ENCODE results near the gene YPEL2. TPM values are rescaled to one million over a fixed set of nuclear protein-coding genes. Genes with fewer than 3 reads are reported as not detected.

Gene YPEL2
- total and polyA plus RNA-seq, 8 donors = 13.8 to 23.6 (median 19.3) TPM

DNA sequence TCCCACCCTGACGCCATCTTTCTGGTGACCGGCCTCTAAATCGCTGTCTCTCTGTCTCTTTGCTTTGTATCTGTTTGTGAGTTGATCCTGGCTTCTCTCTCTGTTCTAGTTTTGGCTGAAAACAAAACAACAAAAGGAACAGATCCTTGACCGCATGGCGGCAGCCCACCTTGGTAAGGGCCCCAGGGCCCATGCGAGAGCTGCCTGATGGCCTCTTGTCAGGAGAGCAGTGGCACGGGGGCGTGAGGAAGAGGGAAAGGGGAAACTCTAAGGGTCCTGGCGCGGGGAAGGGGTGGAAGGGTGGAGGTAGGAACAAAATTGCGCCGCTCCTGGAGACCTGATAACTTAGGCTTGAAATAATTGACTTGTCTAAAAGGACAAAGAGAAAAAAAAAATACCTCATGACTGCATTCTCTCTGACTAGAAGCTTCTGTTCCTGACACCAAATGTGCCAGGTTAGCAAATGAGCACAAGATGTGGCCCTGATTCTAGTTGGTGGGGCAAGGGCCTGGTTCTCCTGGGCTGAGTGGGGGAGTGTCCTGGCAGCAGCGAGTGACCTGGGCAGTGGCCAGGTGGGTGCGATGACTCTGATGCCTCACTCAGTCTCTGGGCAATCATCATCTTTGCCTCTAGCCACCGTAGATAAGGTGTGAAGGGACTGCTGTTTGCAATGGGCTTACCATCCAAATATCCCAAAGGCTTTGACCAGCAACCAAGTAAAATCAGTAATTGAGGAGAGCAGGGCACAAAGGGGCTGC, 66.0 kb downstream of the YPEL2 start:
- DNase-seq = no peak
- ATAC-seq = no peak
- H3K27me3 ChIP-seq = no peaks in the 10 kb centered on the region
- peaks cover 0 to 45% of the 10 kb centered on the region in 2 donors for H3K36me3 ChIP-seq
- intact Hi-C loops (cut with DNase I) = no loop called here
- H3K27ac ChIP-seq = no peak overlapping the region
- no peaks in the 10 kb centered on the region for H3K9me3 ChIP-seq
- H3K4me1 ChIP-seq = no peaks in the 10 kb centered on the region
- no peak overlapping the region for H3K4me3 ChIP-seq
- TF ChIP-seq, protein P1, sequence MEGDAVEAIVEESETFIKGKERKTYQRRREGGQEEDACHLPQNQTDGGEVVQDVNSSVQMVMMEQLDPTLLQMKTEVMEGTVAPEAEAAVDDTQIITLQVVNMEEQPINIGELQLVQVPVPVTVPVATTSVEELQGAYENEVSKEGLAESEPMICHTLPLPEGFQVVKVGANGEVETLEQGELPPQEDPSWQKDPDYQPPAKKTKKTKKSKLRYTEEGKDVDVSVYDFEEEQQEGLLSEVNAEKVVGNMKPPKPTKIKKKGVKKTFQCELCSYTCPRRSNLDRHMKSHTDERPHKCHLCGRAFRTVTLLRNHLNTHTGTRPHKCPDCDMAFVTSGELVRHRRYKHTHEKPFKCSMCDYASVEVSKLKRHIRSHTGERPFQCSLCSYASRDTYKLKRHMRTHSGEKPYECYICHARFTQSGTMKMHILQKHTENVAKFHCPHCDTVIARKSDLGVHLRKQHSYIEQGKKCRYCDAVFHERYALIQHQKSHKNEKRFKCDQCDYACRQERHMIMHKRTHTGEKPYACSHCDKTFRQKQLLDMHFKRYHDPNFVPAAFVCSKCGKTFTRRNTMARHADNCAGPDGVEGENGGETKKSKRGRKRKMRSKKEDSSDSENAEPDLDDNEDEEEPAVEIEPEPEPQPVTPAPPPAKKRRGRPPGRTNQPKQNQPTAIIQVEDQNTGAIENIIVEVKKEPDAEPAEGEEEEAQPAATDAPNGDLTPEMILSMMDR (IDR thresholded peaks at IDR 0.05) = no peak

DNA sequence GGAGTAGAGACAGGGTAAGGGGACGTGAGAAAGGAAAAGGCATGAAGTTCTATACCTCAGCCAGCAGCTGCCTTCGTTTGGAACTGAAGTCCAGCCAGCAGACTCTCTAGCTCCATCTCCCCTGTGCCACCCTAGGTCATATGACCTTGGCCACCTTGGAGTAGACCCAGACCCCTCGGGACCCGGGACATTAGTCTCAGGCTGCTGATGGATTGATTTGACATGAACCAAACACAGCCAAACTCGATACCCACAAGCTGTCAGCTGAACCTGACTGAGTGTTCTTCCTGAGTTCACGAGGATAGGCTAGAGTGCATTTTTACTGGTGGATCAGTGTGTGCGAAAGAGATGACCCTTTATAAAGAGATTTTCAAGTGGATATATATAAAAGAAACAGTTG, 68.5 kb downstream of the YPEL2 start:
- ATAC-seq (no peak), DNase-seq (no peak)
- H3K9me3 ChIP-seq = no peaks in the 10 kb centered on the region
- no peaks in the 10 kb centered on the region for H3K27me3 ChIP-seq
- intact Hi-C loops (cut with DNase I) = no loop called here
- no peak overlapping the region for H3K4me3 ChIP-seq
- peak overlapping the region in 1 of 2 donors; percentile 16 for H3K27ac ChIP-seq
- TF ChIP-seq, protein P1 (IDR thresholded peaks at IDR 0.05) = no peak
- H3K4me1 ChIP-seq = no peaks in the 10 kb centered on the region
- H3K36me3 ChIP-seq = peaks cover 0 to 48% of the 10 kb centered on the region in 2 donors

DNA sequence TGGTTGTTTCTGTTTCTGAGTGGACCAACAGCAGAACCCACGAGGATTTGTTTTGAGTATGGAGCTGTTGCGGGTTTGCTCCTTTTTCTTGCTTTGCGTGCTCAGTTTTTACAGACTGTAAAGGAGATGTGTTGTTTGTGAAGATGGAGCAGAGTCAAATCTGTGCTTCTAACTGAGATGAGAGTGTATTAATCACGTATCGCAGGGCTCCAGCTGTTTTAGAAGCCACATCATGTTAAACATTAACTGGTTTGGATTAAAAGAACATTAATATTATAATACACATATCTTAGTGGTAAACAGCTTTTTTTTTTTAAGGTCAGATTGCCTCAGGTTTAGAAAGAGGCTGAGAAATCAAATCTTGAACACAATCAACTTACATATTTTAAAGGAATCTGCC, 69.4 kb downstream of the YPEL2 start:
- Histone ChIP-seq H3K4me3 (no peak overlapping the region), H3K27me3 (no peaks in the 10 kb centered on the region), H3K36me3 (peaks cover 0 to 39% of the 10 kb centered on the region in 2 donors), H3K9me3 (no peaks in the 10 kb centered on the region), H3K4me1 (no peaks in the 10 kb centered on the region), H3K27ac (no peak overlapping the region)
- TF ChIP-seq, protein P1 (IDR thresholded peaks at IDR 0.05) = no peak
- intact Hi-C loops (cut with DNase I) = no loop called here
- DNase-seq = no peak
- no peak for ATAC-seq

DNA sequence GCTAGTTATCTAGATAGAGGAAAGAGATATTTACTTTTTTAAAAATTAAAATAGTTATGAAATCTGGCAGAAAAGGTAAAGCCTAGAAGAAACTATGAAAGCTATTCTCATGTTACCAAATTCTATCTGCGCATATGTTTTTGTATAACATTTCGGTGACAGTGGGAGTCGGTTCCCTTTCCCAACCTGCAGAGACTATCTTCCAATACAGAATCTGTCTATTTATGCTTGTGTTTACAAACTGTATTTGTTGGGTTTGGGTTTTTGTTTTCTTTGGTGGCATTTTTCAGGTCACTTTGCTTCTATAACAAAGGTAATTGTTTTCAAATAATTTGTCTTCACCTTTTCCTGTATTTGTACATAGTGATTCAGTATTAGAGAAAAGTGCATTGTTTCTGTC, 69.8 kb downstream of the YPEL2 start:
- Histone ChIP-seq H3K9me3 (no peaks in the 10 kb centered on the region), H3K4me1 (no peaks in the 10 kb centered on the region), H3K36me3 (peaks cover 0 to 39% of the 10 kb centered on the region in 2 donors), H3K27me3 (no peaks in the 10 kb centered on the region), H3K4me3 (no peak overlapping the region), H3K27ac (no peak overlapping the region)
- intact Hi-C loops (cut with DNase I) = no loop called here
- ATAC-seq (no peak), DNase-seq (no peak)
- TF ChIP-seq, protein P1 (IDR thresholded peaks at IDR 0.05) = no peak

DNA sequence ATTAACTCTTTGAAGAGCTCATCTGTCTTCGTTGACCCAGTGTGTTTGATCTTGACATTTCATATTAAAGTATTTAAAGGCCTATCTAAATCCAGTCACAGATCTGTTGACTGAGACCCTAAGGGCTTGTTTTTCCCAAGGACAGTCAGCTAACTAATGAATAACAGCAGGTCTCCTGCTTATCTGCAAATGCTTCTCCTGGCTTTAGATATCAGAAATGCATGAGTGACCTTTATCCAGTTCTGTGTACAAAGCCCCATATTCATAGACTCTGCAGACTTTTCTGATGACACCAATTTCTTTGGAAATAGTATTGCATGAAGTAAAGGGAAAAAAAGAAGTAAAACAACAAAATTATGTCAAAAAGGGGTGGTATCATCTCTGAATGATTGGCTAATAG, 70.3 kb downstream of the YPEL2 start:
- H3K27ac ChIP-seq = no peak overlapping the region
- TF ChIP-seq, protein P1 (IDR thresholded peaks at IDR 0.05) = no peak
- no peaks in the 10 kb centered on the region for H3K27me3 ChIP-seq
- DNase-seq (no peak), ATAC-seq (no peak)
- H3K36me3 ChIP-seq = peaks cover 0 to 37% of the 10 kb centered on the region in 2 donors
- no peaks in the 10 kb centered on the region for H3K4me1 ChIP-seq
- intact Hi-C loops (cut with DNase I) = no loop called here
- H3K4me3 ChIP-seq = no peak overlapping the region
- H3K9me3 ChIP-seq = no peaks in the 10 kb centered on the region

Measured in left lung (tissue), 10 donors.